Measurements from ENCODE around the gene MIEF2. TPM values are rescaled to one million over a fixed set of nuclear protein-coding genes. Genes with fewer than 3 reads are reported as not detected.

Gene MIEF2
- total RNA-seq, 6 experiments from 2014 or later, result 5.9 to 10.6 (median 7.1) TPM

DNA sequence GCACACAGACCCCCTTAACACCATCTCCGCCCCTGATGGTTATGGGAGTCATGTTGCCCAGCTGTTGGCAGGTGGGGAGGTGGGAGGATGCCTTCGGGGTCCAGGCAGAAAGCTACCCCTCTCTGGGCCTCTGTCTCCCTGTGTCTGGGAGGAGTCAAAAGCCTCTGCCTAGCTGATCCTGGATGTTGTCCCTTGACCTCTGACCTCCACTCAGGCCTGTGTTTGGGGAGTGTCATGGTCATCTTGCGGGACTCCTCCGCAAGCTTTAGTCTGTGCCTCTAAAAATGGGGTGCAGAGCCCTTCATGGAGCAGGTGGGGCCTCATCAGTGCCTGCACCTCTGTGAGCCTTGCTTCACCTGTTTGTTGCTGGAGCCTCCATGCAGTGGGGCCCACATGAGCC lies 31.2 kb upstream of the MIEF2 start:
- H3K4me1 ChIP-seq, result no peaks in the 10 kb centered on the region
- no peaks in the 10 kb centered on the region for H3K36me3 ChIP-seq
- H3K9me3 ChIP-seq, result no peaks in the 10 kb centered on the region
- no peak overlapping the region for H3K27ac ChIP-seq
- no peak for TF ChIP-seq POLR2A (IDR thresholded peaks at IDR 0.05)
- TF ChIP-seq, protein P1, sequence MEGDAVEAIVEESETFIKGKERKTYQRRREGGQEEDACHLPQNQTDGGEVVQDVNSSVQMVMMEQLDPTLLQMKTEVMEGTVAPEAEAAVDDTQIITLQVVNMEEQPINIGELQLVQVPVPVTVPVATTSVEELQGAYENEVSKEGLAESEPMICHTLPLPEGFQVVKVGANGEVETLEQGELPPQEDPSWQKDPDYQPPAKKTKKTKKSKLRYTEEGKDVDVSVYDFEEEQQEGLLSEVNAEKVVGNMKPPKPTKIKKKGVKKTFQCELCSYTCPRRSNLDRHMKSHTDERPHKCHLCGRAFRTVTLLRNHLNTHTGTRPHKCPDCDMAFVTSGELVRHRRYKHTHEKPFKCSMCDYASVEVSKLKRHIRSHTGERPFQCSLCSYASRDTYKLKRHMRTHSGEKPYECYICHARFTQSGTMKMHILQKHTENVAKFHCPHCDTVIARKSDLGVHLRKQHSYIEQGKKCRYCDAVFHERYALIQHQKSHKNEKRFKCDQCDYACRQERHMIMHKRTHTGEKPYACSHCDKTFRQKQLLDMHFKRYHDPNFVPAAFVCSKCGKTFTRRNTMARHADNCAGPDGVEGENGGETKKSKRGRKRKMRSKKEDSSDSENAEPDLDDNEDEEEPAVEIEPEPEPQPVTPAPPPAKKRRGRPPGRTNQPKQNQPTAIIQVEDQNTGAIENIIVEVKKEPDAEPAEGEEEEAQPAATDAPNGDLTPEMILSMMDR (IDR thresholded peaks at IDR 0.05), result no peak
- ATAC-seq (no peak), DNase-seq (no peak)
- intact Hi-C loops (cut with DNase I), result no loop called here
- WGBS (ENCODE audit: insufficient coverage, low coverage, low lambda C conversion rate, missing lambda C conversion rate), result 100% methylated on average over 1 of the region's 4 CpGs
- H3K4me3 ChIP-seq, result no peak overlapping the region
- H3K27me3 ChIP-seq, result no peaks in the 10 kb centered on the region

DNA sequence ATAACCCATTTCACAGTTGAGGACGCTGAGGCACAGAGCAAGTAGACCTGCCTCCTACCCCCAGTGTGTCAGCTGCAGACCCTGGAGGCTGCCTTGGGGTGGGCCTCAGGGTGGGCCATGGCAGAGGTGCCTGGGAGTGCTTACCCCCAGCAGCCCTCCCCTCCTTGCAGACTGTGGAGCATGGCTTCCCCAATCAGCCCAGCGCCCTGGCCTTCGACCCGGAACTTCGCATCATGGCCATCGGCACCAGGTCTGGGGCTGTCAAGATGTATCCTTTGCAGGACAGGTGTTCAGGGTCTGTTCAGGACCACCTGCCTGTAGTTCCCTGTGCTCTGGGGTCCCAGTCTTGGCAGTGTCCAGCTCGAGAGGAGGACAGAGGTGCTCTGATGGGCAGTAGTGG lies 30.7 kb upstream of the MIEF2 start:
- TF ChIP-seq POLR2A (IDR thresholded peaks at IDR 0.05), result no peak
- TF ChIP-seq, protein P1 (IDR thresholded peaks at IDR 0.05), result no peak
- no peaks in the 10 kb centered on the region for H3K9me3 ChIP-seq
- DNase-seq (no peak), ATAC-seq (no peak)
- no peaks in the 10 kb centered on the region for H3K36me3 ChIP-seq
- H3K27me3 ChIP-seq, result no peaks in the 10 kb centered on the region
- intact Hi-C loops (cut with DNase I), result no loop called here
- no peak overlapping the region for H3K4me3 ChIP-seq
- 60% methylated on average over 1 of the region's 7 CpGs for WGBS (ENCODE audit: insufficient coverage, low coverage, low lambda C conversion rate, missing lambda C conversion rate)
- H3K27ac ChIP-seq, result no peak overlapping the region
- no peaks in the 10 kb centered on the region for H3K4me1 ChIP-seq

DNA sequence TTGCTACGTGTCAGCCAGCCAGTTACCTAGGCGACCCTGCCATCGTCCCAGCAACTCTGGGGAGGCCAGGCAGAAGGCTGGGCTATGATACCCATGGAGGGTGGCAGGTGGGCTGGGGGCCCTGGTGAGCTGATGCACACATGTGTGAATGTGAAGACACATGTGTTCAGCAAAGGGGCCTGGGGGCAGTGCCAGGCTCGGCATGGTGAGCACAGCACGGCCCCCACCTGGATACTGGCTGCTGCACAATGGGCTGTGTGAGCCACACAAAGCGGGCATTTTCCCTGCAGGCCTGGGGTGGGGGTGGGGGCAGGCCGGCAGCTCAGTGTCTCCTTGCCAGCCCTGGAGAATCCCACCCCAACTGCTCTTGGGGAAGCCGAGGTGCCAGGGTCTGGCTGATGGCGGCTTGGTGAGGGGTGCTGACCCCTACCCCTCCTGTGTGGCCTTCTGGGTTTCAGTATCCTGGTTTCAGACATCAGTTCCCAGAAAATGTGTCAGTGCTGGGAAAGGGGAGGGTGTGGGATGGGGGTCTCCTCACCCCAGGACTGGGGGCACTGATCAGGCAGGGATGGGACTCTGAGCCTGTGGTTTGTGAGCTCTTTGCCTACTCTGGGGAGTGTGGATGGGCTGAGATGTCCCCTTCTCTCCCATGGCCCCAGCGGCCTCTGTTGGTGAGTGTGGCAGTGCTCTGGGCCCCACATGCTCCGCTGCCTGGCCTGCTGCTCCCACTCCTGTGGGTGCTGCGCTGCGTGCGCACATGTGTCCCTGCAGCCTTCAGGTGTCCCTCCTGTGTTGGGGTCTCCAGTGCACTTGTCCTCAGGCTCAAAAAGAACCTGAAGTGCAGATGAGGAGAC lies 29.9 kb upstream of the MIEF2 start:
- no peak overlapping the region for H3K4me3 ChIP-seq
- intact Hi-C loops (cut with DNase I), result no loop called here
- H3K36me3 ChIP-seq, result no peaks in the 10 kb centered on the region
- WGBS (ENCODE audit: insufficient coverage, low coverage, low lambda C conversion rate, missing lambda C conversion rate), result 67% methylated on average over 3 of the region's 14 CpGs
- ATAC-seq (no peak), DNase-seq (no peak)
- no peaks in the 10 kb centered on the region for H3K4me1 ChIP-seq
- no peaks in the 10 kb centered on the region for H3K27me3 ChIP-seq
- no peaks in the 10 kb centered on the region for H3K9me3 ChIP-seq
- TF ChIP-seq, protein P1 (IDR thresholded peaks at IDR 0.05), result no peak
- no peak for TF ChIP-seq POLR2A (IDR thresholded peaks at IDR 0.05)
- H3K27ac ChIP-seq, result no peak overlapping the region

DNA sequence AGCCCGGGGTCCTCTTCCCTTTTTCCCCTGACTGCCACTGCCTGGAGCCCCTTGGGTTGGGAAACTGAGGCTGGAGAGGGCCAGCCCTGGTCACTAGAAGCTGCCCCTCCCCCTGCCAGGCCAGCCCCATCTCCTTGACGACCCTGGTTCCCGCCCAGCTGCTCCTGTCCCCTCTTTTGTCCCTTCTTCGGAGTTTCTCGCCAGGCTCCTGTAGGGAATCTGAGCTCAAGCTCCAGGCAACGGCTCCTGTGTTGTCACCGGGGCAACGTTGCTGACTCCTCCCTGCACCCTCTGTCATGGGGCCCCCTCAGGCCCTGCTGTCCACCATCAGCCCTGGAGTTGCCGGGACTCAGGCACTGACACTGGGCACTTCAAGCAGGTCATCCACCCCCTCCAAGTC lies 29.3 kb upstream of the MIEF2 start:
- ATAC-seq (no peak), DNase-seq (no peak)
- Histone ChIP-seq H3K27me3 (no peaks in the 10 kb centered on the region), H3K36me3 (no peaks in the 10 kb centered on the region), H3K9me3 (no peaks in the 10 kb centered on the region), H3K4me3 (no peak overlapping the region), H3K27ac (no peak overlapping the region), H3K4me1 (no peaks in the 10 kb centered on the region)
- intact Hi-C loops (cut with DNase I), result no loop called here
- TF ChIP-seq, protein P1 (IDR thresholded peaks at IDR 0.05), result no peak
- no peak for TF ChIP-seq POLR2A (IDR thresholded peaks at IDR 0.05)
- 75% methylated on average over 4 of the region's 9 CpGs for WGBS (ENCODE audit: insufficient coverage, low coverage, low lambda C conversion rate, missing lambda C conversion rate)

Measured in right lobe of liver (tissue), 6 donors.